DMS79 treated with DMSO at 0.1 percent for 48 hours (cell line): ENCODE results near the gene INTS1.

Experiments used
- DNase-seq: peaks from one replicate; lab custom pipeline; 2025; lab: John Stamatoyannopoulos, UW

Gene INTS1, protein sequence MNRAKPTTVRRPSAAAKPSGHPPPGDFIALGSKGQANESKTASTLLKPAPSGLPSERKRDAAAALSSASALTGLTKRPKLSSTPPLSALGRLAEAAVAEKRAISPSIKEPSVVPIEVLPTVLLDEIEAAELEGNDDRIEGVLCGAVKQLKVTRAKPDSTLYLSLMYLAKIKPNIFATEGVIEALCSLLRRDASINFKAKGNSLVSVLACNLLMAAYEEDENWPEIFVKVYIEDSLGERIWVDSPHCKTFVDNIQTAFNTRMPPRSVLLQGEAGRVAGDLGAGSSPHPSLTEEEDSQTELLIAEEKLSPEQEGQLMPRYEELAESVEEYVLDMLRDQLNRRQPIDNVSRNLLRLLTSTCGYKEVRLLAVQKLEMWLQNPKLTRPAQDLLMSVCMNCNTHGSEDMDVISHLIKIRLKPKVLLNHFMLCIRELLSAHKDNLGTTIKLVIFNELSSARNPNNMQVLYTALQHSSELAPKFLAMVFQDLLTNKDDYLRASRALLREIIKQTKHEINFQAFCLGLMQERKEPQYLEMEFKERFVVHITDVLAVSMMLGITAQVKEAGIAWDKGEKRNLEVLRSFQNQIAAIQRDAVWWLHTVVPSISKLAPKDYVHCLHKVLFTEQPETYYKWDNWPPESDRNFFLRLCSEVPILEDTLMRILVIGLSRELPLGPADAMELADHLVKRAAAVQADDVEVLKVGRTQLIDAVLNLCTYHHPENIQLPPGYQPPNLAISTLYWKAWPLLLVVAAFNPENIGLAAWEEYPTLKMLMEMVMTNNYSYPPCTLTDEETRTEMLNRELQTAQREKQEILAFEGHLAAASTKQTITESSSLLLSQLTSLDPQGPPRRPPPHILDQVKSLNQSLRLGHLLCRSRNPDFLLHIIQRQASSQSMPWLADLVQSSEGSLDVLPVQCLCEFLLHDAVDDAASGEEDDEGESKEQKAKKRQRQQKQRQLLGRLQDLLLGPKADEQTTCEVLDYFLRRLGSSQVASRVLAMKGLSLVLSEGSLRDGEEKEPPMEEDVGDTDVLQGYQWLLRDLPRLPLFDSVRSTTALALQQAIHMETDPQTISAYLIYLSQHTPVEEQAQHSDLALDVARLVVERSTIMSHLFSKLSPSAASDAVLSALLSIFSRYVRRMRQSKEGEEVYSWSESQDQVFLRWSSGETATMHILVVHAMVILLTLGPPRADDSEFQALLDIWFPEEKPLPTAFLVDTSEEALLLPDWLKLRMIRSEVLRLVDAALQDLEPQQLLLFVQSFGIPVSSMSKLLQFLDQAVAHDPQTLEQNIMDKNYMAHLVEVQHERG (N-terminal part only)

DNA sequence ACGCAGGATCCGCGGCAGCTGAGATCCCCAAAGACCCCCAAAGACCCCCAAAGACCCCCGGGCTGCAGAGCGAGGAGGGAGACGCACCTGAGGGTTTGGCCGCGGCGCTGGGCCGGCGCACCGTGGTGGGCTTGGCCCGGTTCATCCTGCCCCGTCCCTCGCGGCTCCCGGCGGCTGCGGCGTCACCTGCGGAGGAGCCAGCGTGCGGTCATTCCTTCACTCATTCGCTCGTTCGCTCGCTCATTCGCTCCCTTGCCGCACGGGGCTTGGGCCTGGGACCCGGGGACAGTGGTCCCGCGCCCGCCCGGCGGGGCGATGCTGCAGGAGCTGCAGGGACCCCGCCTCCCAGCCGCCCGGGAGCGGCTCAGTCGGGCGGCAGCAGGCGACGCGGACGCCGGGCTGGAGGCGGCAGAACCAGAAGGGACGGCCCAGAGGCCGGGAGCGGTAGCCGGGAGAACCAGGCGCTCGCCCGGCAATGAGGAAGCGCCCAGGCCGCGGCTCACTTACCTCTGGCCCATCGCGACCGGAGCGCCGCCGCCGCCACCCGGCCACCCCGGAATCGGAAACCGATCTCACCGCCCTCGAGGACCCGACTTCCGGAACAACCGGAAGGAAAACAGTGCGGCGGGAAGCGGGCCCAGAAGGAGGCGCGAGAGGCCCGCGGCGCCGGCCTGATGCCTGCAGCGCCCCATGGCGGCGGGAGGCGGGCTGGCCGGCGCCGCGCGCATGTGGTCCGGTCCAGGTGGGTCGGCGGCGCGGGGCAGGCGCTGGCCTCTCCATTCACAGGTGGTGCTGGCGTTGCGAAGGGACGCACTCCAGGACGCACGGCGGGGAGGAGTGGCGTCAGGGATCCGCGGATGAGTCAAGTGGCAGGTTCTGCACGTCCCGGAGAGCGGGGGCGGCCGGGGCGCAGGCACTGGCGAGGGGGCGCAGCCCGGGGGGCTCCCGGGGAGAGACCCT is at the start of gene INTS1:
INTS1 (minus strand) TSS at position 574 of the 960 bp plus-strand sequence; CDS start at position 145, 429 bp downstream.
- DNase-seq, result peak; percentile 92

DNA sequence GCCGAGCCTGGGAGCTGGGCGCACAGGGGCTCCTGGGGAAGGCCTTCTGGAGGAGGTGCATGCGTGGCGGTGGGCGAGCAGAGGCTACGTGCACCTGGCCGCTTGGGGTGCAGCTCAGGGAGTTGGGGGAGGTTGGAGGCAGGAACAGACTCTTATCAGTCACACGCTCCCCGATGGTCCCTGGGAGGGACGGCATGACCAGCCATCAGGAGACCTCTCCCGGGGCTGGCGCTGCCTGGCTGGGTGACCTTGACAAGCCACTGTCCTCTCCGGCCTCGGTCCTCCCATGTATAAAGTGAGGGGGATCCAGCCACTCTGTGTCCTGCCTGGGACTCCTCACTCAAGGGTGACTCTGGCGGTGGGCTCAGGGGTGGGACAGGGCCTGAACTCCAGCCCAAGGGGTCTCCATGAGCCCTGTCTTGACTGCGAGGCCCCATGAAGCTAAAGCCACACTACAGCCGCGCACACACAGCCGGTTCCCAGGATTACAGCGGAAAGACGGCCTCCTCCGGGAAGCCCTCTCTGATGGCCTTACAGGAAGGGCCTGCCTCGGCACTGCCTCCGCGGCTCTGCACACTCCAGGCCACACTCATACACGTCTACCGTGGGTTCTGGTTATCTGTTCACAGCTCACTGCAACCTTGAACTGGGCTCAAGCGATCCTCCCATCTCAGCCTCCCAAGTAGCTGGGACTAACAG is 49.5 kb upstream of the INTS1 start:
- no peak for DNase-seq

DNA sequence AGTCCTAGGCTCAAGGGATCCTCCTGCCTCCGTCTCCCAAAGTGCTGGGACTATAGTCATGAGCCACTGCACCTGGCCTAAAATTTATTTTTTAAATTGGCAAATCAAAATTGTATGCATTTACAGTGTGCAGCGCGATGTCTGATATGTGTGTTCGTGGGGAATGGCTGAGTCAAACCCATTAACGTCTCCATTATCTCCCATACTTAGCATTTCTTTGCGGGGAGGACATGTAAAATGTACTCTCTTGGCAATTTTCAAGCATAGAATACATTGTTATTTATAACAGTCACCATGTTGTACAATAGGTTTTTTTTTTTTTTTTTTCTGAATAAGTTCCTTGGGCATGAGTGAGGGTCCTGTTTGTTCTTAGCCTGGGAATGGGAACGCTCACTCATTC is 48.0 kb upstream of the INTS1 start:
- DNase-seq, result no peak

DNA sequence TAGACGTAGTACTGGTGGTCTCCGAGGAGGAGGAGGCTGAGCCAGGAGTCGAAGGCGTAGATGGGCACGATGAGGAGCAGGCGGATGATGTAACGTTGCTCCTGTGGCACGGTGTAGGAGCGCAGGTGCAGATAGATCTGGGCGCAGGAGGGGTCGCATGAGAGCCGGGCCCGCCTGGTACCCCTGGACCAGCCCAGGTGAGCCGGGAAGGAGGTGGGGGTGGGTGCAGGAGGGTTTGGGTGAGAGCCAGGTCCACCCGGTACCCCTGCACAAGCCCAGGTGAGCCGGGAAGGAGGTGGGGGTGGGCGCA is 46.6 kb upstream of the INTS1 start:
- DNase-seq, result no peak

DNA sequence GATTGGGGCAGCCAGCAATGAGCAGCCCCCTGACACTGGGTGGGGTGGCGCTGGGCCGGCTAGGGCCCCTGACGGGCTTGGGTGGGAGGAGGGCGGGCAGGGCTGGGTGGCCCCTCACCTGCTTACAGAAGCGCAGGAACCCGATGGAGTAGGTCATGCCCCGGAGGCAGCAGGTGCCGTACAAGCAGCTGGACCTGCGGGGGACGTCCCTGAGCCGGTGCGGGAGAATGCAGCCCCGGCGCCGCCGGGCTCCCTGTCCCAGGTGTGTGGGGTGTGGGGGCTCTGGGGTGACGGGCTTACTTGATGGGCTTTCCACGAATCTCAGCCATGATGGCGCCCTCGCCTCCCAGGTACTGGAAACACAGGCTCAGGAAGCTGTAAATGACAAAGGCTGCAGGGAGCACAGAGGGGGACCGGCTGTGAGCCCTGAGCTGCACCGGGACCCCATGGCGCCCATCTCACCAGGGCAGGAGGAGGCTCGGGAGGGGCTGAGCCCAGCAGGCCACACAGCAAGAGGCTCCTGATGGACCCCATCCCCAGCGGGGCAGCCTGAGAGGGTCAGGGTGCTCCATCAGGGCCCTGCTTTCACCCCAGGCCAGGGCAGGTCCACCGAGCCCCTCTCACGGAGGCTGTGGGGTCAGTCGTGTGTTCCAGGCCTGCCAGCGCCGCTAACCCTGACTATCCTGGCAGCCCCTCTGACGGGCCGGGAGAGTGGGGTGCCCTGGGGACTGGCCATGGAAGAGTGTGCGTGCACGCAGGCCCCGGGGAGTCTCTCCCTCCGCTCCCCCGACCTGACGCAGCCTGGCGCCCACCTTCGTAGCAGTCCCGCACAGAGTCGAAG is 46.0 kb upstream of the INTS1 start:
- DNase-seq, result no peak

DNA sequence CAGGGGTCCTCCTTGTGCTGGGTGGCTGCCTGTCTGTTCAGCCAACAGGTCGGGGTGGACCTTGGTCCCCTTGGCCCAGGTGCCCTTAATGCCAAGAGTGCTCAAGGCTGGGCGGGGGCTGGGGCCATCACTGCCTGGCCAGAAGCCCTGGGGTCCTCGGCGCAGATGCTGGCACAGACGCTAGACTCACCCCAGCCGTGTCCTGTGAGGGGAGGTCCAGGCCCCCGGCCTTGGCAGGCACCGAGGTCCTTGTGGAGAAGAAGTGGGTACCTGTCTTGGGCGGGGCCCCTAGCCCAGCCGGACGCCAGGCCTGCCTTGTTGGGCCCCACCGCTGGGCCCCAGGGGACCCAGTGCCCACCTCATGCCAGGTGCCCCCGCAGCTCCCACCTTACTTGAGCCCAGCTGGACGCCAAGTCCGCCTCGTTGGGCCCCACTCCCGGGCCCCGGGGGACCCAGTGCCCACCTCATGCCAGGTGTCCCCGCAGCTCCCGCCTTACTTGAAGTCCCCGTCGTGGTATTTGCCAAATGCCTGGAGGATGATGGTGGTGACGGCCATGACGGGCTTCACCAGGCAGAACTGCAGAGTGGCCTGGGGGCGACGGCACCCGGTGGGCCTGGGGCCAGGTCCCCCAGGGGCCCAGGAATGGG is 45.3 kb upstream of the INTS1 start:
- DNase-seq, result no peak

DNA sequence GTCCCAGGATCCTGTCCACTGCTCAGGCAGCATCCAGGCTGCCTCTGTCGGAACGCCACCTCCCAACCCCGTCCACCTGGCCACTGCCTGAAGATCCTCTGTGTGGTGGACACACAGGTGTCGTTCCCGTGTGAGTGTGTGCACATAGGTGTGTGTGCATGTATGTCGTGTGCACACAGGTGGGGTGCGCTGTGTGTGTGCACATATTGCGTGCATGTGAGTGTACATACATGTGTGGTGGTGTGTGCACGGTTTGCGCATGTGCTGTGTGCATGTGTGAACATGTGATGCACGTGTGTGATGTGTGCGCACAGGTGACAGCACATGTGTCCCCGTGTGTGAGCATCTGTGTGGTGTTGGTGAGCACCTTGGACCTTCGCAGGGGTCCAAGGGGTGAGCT is 44.8 kb upstream of the INTS1 start:
- DNase-seq, result no peak

DNA sequence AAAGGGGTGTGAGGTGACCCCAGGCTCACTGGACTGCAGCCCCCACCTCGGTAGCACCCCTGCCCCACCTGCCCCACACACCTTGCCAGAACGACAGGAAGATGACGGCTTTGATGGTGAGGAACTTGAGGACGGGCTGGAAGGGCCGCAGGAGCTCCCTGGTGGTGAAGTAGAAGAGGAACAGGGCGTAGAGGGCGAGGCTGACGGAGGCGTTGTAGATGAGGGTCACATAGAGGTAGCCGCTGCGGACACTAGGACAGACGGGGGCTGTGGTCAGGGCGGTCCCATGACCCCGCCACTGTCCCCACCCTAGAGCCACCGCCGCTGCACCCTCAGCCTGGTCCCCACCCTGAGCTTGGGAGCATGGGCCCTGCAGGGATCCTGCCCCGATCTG is 44.2 kb upstream of the INTS1 start:
- DNase-seq, result no peak

DNA sequence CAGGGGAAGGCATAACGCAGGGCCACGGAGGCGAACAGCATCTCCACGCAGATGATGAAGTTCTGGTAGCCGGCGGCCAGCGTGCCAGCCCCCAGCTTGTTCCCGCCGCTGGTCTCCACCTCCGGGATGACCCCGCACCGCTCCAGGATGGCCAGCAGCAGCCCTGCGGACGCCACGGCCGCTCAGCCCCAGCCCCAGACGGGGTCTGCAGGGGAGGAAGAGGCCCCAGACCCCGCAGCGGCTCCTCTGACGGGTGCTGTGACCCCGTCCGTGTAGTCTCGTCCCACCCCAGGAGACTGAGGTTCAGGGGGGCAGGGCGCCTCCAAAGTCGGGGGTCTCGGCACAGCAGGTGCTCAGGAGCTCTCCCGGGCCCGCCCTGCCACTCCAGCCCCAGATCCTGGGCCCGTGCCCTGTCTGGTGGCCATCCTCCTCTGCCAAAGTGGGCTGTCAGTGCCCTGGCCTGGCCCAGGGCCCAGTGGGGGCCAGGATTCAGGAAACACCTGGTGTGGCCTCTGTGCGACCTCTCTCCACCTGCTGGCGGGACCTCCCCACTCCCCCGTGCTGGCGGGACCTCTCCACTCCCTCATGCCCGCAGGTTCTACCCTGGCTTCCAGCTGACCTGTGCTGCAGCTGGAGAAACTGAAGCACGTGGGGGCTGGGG is 43.7 kb upstream of the INTS1 start:
- no peak for DNase-seq

DNA sequence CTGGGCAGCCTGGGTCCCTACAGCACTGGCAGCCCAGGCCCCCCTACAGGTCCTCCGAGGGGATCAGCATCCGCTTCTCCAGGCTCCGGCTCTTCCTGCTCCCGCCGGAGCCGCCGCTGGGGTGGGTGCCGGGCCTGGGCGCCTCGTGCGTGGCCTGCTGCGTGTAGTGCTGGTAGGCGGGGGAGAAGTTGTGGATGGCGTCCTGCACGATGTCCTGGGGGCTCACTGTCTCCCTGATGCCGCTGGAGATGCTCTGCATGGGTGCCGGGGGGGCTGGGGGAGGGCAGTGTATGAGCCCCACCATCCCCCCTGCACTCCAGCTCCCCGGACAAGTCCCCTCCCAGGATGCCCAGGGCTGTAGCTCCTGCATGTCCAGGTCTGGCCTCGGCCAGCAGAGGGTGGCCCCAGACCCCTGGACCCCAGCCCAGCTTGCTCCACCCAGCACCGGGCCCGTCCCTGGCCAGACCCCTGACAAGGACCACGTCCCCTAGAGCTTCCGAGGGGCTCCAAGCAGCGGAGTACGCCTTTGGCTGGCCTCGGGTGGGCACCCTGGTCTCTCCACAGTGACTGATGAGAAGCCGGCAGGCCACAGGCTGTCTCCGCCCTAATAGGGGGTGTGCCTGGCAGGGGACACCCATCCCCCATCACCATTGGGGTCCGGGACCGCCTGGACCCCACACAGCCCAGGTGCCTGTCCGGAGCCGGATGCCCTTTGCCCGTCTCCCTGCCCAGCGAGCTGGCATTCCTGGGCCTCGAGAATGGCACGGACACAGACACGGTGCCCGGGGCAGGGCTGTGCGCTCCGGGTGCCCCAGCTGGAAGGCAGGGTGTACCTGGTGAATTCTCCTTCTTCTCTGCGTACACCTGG is 43.0 kb upstream of the INTS1 start:
- DNase-seq, result no peak

DNA sequence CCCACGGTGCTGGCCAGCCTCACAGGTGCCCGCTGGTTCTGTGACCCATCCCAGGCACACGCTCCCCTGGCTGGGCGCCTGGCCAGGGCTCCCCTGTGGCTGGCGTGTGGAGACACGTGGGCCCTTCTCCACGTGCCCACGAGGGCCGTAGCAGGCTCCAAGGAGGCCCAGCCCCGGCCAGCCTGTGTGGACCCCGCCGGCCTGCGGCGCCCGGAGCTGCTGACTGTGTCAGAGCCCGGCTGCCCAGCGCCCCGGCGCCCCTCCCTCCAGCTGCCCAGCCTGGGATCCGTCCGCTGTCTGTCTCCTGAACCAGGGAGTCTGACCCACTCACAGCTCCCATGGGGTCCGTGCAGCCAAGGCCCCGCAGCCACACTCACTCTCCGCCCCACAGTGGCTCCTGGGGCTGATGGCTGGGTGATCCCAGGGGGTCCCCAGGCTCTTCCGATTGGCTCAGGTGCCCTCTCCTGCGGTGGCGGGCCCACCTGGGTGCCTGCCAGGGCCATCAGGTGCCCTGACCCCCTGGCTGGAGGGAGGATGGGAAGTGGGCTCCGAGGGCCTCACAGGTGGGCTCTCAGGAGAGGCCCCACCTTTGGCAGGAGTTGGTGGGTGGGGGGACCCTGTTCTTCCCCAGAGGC is 42.2 kb upstream of the INTS1 start:
- DNase-seq, result no peak

DNA sequence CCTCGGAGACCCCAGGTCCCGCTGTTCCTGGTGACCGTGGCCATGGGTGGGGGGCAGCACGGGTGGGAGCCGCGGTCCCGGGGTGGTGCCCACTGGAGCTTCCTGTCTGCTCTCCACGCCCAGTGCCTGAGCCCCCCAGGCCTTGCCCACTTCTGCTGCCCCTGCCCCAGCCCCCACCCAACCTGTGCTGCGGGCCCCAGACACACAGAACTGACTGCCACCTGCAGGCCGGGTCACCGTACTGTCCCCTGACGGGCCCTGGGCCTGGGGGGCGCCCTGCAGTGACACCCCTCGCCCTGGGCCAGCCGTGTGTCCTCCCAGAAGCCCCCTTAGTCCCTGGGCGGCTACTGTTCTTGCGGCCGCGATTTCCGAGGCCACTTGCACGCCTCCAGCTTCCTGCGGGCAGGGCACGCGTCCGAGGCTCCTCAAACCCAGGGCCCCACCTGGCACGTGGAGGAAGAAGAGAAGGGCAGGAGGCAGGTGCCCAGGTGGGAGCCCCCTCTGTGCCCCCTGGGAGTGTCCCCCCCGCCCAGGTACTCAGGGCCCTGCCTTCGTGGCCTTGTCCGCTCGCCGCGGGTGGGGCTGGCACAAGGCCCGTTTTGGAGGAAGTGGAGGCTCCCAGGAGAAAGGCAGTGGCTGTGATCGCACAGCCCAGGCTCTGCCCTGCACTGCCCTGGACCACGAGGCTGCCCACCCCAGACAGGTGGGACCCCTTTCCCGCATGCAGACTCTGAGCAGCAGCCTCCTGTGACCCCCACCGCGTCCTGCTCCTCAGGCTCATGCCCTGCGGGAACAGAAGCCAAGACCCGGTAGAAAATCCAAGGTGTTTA is 41.4 kb upstream of the INTS1 start:
- no peak for DNase-seq

DNA sequence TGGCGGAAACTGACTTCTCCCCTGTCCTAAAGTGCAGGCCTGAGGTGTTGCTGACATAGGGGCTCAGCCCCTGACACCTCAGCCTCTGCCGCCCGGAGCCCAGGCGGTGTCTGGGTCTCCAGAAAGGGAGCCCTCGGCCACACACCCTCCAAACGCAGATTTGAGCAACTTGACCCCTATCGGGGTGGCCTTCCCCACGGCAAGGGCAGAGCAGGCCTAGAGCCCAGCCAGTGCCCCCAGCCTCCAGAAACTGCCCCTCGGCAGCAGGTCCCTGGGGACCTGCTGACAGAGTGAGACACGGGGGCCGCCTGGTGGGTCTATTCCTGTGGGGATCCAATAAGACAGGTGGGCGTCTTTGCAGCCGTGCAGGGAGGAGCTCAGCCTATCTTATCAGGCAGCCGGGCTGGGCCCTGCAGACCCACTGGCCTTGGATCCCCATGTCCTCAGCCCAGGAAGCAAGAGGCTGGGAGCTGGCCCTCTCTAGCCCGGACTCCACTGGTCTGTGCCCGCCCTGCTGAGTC is 40.8 kb upstream of the INTS1 start:
- no peak for DNase-seq

DNA sequence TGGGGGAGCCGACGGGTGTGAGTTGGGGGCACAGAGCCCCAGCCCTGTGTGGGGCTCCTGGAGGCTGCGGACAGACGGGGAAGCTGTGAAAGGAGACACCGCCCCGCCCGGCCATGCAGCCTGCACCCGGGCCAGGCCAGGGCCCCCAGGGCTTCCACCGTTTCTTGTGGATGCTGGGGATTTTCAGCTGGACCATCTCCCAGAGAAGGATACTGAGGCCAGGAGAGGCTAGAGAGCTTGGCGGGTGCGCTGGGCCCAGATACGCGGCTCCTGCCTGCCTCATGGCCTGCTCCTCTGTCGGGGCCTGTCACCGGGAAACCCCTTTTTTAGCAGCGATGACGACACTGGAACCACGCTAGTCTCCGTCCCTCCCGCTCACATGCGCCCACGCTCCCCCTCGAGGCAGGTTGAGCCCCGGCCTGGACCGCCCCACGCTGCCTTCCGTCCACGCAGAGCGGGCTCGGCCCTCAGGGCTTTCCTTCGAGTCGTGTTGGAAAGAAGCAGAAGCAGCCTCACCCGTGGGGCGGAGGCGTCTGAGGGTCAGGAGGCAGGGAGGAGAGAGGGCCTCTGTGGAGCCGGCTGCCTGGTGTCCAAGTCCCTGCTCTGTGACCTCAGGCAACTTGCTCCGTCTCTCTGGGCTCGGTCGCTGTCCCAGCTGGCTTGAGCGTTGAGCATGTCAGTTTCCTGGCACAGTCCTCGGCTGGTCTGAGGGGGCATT is 40.1 kb upstream of the INTS1 start:
- no peak for DNase-seq

DNA sequence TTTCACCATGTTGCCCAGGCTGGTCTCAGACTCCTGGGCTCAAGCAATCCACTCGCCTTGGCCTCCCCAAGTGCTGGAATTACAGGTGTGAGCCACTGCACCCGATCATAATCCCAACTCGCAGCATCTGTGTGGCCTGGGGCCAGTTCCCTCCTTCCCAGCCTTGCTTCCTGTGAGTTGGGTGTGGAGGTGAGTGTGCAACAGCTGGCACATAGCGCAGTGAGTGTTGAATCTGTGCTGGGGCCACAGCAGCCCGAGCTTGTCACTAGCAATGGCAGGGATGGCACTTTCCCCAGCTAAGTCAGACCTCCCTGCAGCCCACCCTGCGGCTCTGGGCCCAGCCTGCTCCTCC is 39.6 kb upstream of the INTS1 start:
- DNase-seq, result no peak
